ENCODE data around the gene FSTL5. TPM values are rescaled to one million over a fixed set of nuclear protein-coding genes. Genes with fewer than 3 reads are reported as not detected.

FSTL5 gene
- total and polyA plus RNA-seq, 10 of the 15 experiments (the other 5 are each of a cell fraction or from before 2014, with no cell fraction given), result 0.04 to 2.4 (median 0.08) TPM; not detected in 4

GRCh38 chr4:161894014-161894413 lies 269.8 kb downstream of the FSTL5 start:
- Histone ChIP-seq H2AFZ (ENCODE audit: control insufficient read depth, low read depth, low read length) (no peak overlapping the region), H3K27me3 (replicated peaks in 1 of 2; ENCODE audit: control insufficient read depth in 2 of 2, insufficient read depth in 2 of 2, low read length in 1 of 2) (no peaks in the 10 kb centered on the region), H3K36me3 (ENCODE audit: control insufficient read depth in 2 of 2, insufficient read depth in 2 of 2, low read length in 1 of 2) (no peaks in the 10 kb centered on the region), H4K20me1 (ENCODE audit: control insufficient read depth, insufficient read depth) (no peaks in the 10 kb centered on the region), H3K9me3 (replicated peaks; ENCODE audit: control insufficient read depth, insufficient read depth, low read length) (no peaks in the 10 kb centered on the region), H3K27ac (ENCODE audit: control insufficient read depth, insufficient read depth) (no peak overlapping the region), H3K4me1 (ENCODE audit: control insufficient read depth, insufficient read depth, low read length) (no peaks in the 10 kb centered on the region), H3K79me2 (ENCODE audit: control insufficient read depth, insufficient read depth, low read length) (no peaks in the 10 kb centered on the region), H3K9ac (ENCODE audit: control insufficient read depth, insufficient read depth, low read length) (no peak overlapping the region), H3K4me2 (ENCODE audit: control insufficient read depth, insufficient read depth) (no peak overlapping the region), H3K4me3 (no peak overlapping the region)
- intact Hi-C loops (cut with micrococcal nuclease; ENCODE audit: unreplicated experiment), result no loop called here
- SMC1A ChIA-PET (ENCODE audit: uncharacterized antibody, unreplicated experiment), result interaction anchor here (1.0 to 1.5 kb wide), 2 partner anchors 9 to 16 kb away, joined by 3 read pairs; no protein-coding TSS in a partner anchor
- POLR2A ChIA-PET, result no interaction called here
- CTCF ChIA-PET, result interaction anchor here (0.6 kb wide), 1 partner anchor 520 kb away, joined by 3 read pairs; no protein-coding TSS in a partner anchor
- BruUV-seq (replicated peaks), result no TSS peak
- 0% methylated on average over 1 of the region's 1 CpG for WGBS (ENCODE audit: insufficient coverage, insufficient replicate concordance, low lambda C conversion rate, missing lambda C conversion rate)
- DNase-seq (ENCODE audit: low read depth, low spot score), result no peak
- in situ Hi-C loops (cut with MboI), result no loop called here
- TF ChIP-seq SPI1 (IDR thresholded peaks at IDR 0.05; ENCODE audit: borderline replicate concordance, insufficient read depth, low read depth, low read length) (no peak), STAT1 (conservative IDR thresholded peaks at IDR 0.05) (no peak), POLR2A (IDR thresholded peaks at IDR 0.05; ENCODE audit: low read depth, low read length) (no peak), ZBED1 (IDR thresholded peaks at IDR 0.05; ENCODE audit: borderline replicate concordance) (no peak), ZNF207 (IDR thresholded peaks at IDR 0.05; ENCODE audit: borderline replicate concordance) (no peak), RAD51 (IDR thresholded peaks at IDR 0.05) (no peak), KDM1A (IDR thresholded peaks at IDR 0.05; ENCODE audit: borderline replicate concordance) (no peak), MEF2B (IDR thresholded peaks at IDR 0.05; ENCODE audit: partially characterized antibody, poor library complexity, severe bottlenecking) (no peak), NRF1 (conservative IDR thresholded peaks at IDR 0.05; ENCODE audit: low read depth, low read length) (no peak), NFYA (IDR thresholded peaks at IDR 0.05; ENCODE audit: borderline replicate concordance, low read depth, low read length) (no peak), ELK1 (IDR thresholded peaks at IDR 0.05; ENCODE audit: low read depth, low read length) (no peak), SRF (IDR thresholded peaks at IDR 0.05; ENCODE audit: low read depth in 2 of 2, low read length in 2 of 2) (no peak), POLR2AphosphoS5 (IDR thresholded peaks at IDR 0.05; ENCODE audit: low read length) (no peak), ETV6 (conservative IDR thresholded peaks at IDR 0.05 in 1 of 2, IDR thresholded peaks at IDR 0.05 in 1 of 2; ENCODE audit: borderline replicate concordance in 1 of 2, low read depth in 1 of 2) (no peak), PAX5 (IDR thresholded peaks at IDR 0.05; ENCODE audit: borderline replicate concordance, low read depth, low read length) (no peak)
- RAD21 ChIA-PET (ENCODE audit: unreplicated experiment), result no interaction called here
- no peak for FAIRE-seq
- ATAC-seq, result peak; percentile 27; the same call in 1 of the 3 replicates

Data from GM12878 (cell line).